PC-3 (cell line): Measurements from ENCODE around the gene RALGPS1.

Experiments used
- CTCF ChIP-seq: fragments of 300-600 bp; sonication (generic); conservative IDR thresholded peaks from 2 replicates; pipeline ENCODE4 v1.5.1; 2017; ENCODE audit warnings: antibody characterized with exemption, low read depth, mild to moderate bottlenecking, low read length
- EZH2 ChIP-seq: fragments of 300-600 bp; sonication (generic); IDR thresholded peaks from one replicate; pipeline ENCODE4 v1.6.1; 2017; ENCODE audit warnings: antibody characterized with exemption, mild to moderate bottlenecking, low read length; ENCODE audit not compliant: unreplicated experiment

GRCh38 chr9:127154003-127154389, 239.4 kb downstream of the RALGPS1 start:
- TF ChIP-seq CTCF (no peak), EZH2 (no peak)
